Stimulated activated memory B cell treated with anti-CD40 and anti-IgM and Interleukin-4, amounts not matched to agents 10 μg/mL and 1 μg/mL and 100 μg/mL, for 72 hours (primary cell): ENCODE measurements around the gene DACT1.
A peak's percentile ranks its signal among the peaks of the same experiment; 100 is the strongest.

ENCODE experiments used
- ATAC-seq: fragments of 150-1000 bp; cut with Tn5 transposase; 2 replicates; pipeline ENCODE4 v1.10.0; 2021
- H3K27ac Mint-ChIP-seq: one replicate; pipeline ENCODE4 v1.8.0; 2022; ENCODE audit warnings: mild to moderate bottlenecking, mixed read lengths
- H3K27me3 Mint-ChIP-seq: one replicate; pipeline ENCODE4 v1.8.0; 2022; ENCODE audit warnings: mixed read lengths
- H3K36me3 Mint-ChIP-seq: one replicate; pipeline ENCODE4 v1.8.0; 2022; ENCODE audit warnings: mixed read lengths
- H3K4me1 Mint-ChIP-seq: one replicate; pipeline ENCODE4 v1.8.0; 2022; ENCODE audit warnings: mixed read lengths
- H3K4me3 Mint-ChIP-seq: one replicate; pipeline ENCODE4 v1.8.0; 2022; ENCODE audit warnings: mild to moderate bottlenecking, moderate library complexity, mixed read lengths
- H3K9me3 Mint-ChIP-seq: one replicate; pipeline ENCODE4 v1.8.0; 2022; ENCODE audit warnings: mixed read lengths

DACT1 gene

GRCh38 chr14:58628406-58628805, 9.4 kb upstream of the DACT1 start:
- ATAC-seq = no peak
- H3K27me3 Mint-ChIP-seq = no peaks in the 10 kb centered on the region

GRCh38 chr14:58629281-58629680, 8.5 kb upstream of the DACT1 start:
- no peaks in the 10 kb centered on the region for H3K4me1 Mint-ChIP-seq
- H3K36me3 Mint-ChIP-seq = no peaks in the 10 kb centered on the region
- H3K4me3 Mint-ChIP-seq = no peak overlapping the region
- H3K9me3 Mint-ChIP-seq = no peaks in the 10 kb centered on the region
- ATAC-seq = peak; percentile 32
- no peak overlapping the region for H3K27ac Mint-ChIP-seq
- peaks cover 5% of the 10 kb centered on the region for H3K27me3 Mint-ChIP-seq

More at GRCh38 chr14:58628406-58628805, 9.4 kb upstream of the DACT1 start:
- Mint-ChIP-seq H3K9me3 (no peaks in the 10 kb centered on the region), H3K36me3 (no peaks in the 10 kb centered on the region), H3K4me3 (no peak overlapping the region), H3K27ac (no peak overlapping the region), H3K4me1 (no peaks in the 10 kb centered on the region)

GRCh38 chr14:58631732-58632131, 6.0 kb upstream of the DACT1 start:
- peaks cover 22% of the 10 kb centered on the region for H3K27me3 Mint-ChIP-seq
- peaks cover 16% of the 10 kb centered on the region for H3K4me1 Mint-ChIP-seq

GRCh38 chr14:58633831-58634230, 3.9 kb upstream of the DACT1 start:
- no peaks in the 10 kb centered on the region for H3K9me3 Mint-ChIP-seq
- no peaks in the 10 kb centered on the region for H3K36me3 Mint-ChIP-seq

More at GRCh38 chr14:58631732-58632131, 6.0 kb upstream of the DACT1 start:
- H3K27ac Mint-ChIP-seq = no peak overlapping the region
- H3K9me3 Mint-ChIP-seq = no peaks in the 10 kb centered on the region
- no peaks in the 10 kb centered on the region for H3K36me3 Mint-ChIP-seq
- no peak overlapping the region for H3K4me3 Mint-ChIP-seq
- ATAC-seq = no peak

GRCh38 chr14:58634406-58635090, 3.2 kb upstream of the DACT1 start:
- H3K27ac Mint-ChIP-seq = no peak overlapping the region
- peak overlapping the region; percentile 32 for H3K4me3 Mint-ChIP-seq
- peaks cover 36% of the 10 kb centered on the region for H3K4me1 Mint-ChIP-seq
- no peaks in the 10 kb centered on the region for H3K36me3 Mint-ChIP-seq
- H3K9me3 Mint-ChIP-seq = no peaks in the 10 kb centered on the region
- peaks cover 47% of the 10 kb centered on the region for H3K27me3 Mint-ChIP-seq
- no peak for ATAC-seq

More at GRCh38 chr14:58633831-58634230, 3.9 kb upstream of the DACT1 start:
- H3K27me3 Mint-ChIP-seq = peaks cover 40% of the 10 kb centered on the region
- peaks cover 29% of the 10 kb centered on the region for H3K4me1 Mint-ChIP-seq
- H3K4me3 Mint-ChIP-seq = no peak overlapping the region
- no peak overlapping the region for H3K27ac Mint-ChIP-seq
- no peak for ATAC-seq

- H3K4me1 Mint-ChIP-seq = peaks cover 38% of the 10 kb centered on the region
- no peaks in the 10 kb centered on the region for H3K36me3 Mint-ChIP-seq
- no peaks in the 10 kb centered on the region for H3K9me3 Mint-ChIP-seq
- peaks cover 52% of the 10 kb centered on the region for H3K27me3 Mint-ChIP-seq
- ATAC-seq = no peak
- H3K27ac Mint-ChIP-seq = no peak overlapping the region
- peak overlapping the region; percentile 32 for H3K4me3 Mint-ChIP-seq
These were observed 2.5 kb upstream of the DACT1 start for GRCh38 chr14:58635091-58635830.

GRCh38 chr14:58636129-58636528, 1.6 kb upstream of the DACT1 start:
- Mint-ChIP-seq H3K27me3 (peaks cover 60% of the 10 kb centered on the region), H3K4me3 (no peak overlapping the region), H3K36me3 (no peaks in the 10 kb centered on the region), H3K4me1 (peaks cover 38% of the 10 kb centered on the region), H3K9me3 (no peaks in the 10 kb centered on the region), H3K27ac (no peak overlapping the region)
- no peak for ATAC-seq

- Mint-ChIP-seq H3K27me3 (peaks cover 69% of the 10 kb centered on the region), H3K27ac (peak overlapping the region; percentile 79), H3K4me3 (peak overlapping the region; percentile 98), H3K36me3 (no peaks in the 10 kb centered on the region), H3K9me3 (no peaks in the 10 kb centered on the region), H3K4me1 (peaks cover 38% of the 10 kb centered on the region)
- ATAC-seq = no peak
These were observed 747 bp upstream of the DACT1 start for GRCh38 chr14:58637040-58637390.

GRCh38 chr14:58638231-58639197, 752 bp downstream of the DACT1 start:
- H3K9me3 Mint-ChIP-seq = no peaks in the 10 kb centered on the region
- no peak overlapping the region for H3K27ac Mint-ChIP-seq
- H3K36me3 Mint-ChIP-seq = no peaks in the 10 kb centered on the region
- ATAC-seq = peak; percentile 43
- peaks cover 38% of the 10 kb centered on the region for H3K4me1 Mint-ChIP-seq
- peak overlapping the region; percentile 71 for H3K4me3 Mint-ChIP-seq
- H3K27me3 Mint-ChIP-seq = peaks cover 77% of the 10 kb centered on the region

- peak overlapping the region; percentile 71 for H3K4me3 Mint-ChIP-seq
- peaks cover 74% of the 10 kb centered on the region for H3K27me3 Mint-ChIP-seq
- H3K36me3 Mint-ChIP-seq = no peaks in the 10 kb centered on the region
- H3K27ac Mint-ChIP-seq = no peak overlapping the region
- peaks cover 38% of the 10 kb centered on the region for H3K4me1 Mint-ChIP-seq
- no peaks in the 10 kb centered on the region for H3K9me3 Mint-ChIP-seq
- ATAC-seq = no peak
These were observed 1.4 kb downstream of the DACT1 start for GRCh38 chr14:58639198-58639565.

- ATAC-seq = no peak
These were observed 2.2 kb downstream of the DACT1 start for GRCh38 chr14:58639842-58640484.

GRCh38 chr14:58640959-58641358, 3.2 kb downstream of the DACT1 start:
- ATAC-seq = no peak
- H3K4me3 Mint-ChIP-seq = no peak overlapping the region
- H3K4me1 Mint-ChIP-seq = peaks cover 27% of the 10 kb centered on the region
- H3K27me3 Mint-ChIP-seq = peaks cover 61% of the 10 kb centered on the region
- no peak overlapping the region for H3K27ac Mint-ChIP-seq
- no peaks in the 10 kb centered on the region for H3K36me3 Mint-ChIP-seq
- H3K9me3 Mint-ChIP-seq = no peaks in the 10 kb centered on the region

More at GRCh38 chr14:58639842-58640484, 2.2 kb downstream of the DACT1 start:
- Mint-ChIP-seq H3K27ac (no peak overlapping the region), H3K27me3 (peaks cover 66% of the 10 kb centered on the region), H3K4me3 (no peak overlapping the region), H3K4me1 (peaks cover 34% of the 10 kb centered on the region), H3K36me3 (no peaks in the 10 kb centered on the region), H3K9me3 (no peaks in the 10 kb centered on the region)

GRCh38 chr14:58641509-58641908, 3.7 kb downstream of the DACT1 start:
- Mint-ChIP-seq H3K27me3 (peaks cover 55% of the 10 kb centered on the region), H3K36me3 (no peaks in the 10 kb centered on the region), H3K9me3 (no peaks in the 10 kb centered on the region), H3K27ac (no peak overlapping the region), H3K4me1 (peaks cover 22% of the 10 kb centered on the region), H3K4me3 (no peak overlapping the region)
- ATAC-seq = no peak

- Mint-ChIP-seq H3K27ac (no peak overlapping the region), H3K4me3 (no peak overlapping the region), H3K36me3 (no peaks in the 10 kb centered on the region), H3K9me3 (no peaks in the 10 kb centered on the region), H3K27me3 (peaks cover 42% of the 10 kb centered on the region), H3K4me1 (peaks cover 14% of the 10 kb centered on the region)
- ATAC-seq = no peak
These were observed 5.6 kb downstream of the DACT1 start for GRCh38 chr14:58643366-58643765.

GRCh38 chr14:58645641-58646040, 7.9 kb downstream of the DACT1 start:
- Mint-ChIP-seq H3K9me3 (no peaks in the 10 kb centered on the region), H3K36me3 (no peaks in the 10 kb centered on the region), H3K4me3 (no peak overlapping the region), H3K4me1 (no peaks in the 10 kb centered on the region), H3K27me3 (peaks cover 22% of the 10 kb centered on the region), H3K27ac (no peak overlapping the region)
- ATAC-seq = no peak
